ENCODE results near the gene CACNA1H.

The CACNA1H gene

DNA sequence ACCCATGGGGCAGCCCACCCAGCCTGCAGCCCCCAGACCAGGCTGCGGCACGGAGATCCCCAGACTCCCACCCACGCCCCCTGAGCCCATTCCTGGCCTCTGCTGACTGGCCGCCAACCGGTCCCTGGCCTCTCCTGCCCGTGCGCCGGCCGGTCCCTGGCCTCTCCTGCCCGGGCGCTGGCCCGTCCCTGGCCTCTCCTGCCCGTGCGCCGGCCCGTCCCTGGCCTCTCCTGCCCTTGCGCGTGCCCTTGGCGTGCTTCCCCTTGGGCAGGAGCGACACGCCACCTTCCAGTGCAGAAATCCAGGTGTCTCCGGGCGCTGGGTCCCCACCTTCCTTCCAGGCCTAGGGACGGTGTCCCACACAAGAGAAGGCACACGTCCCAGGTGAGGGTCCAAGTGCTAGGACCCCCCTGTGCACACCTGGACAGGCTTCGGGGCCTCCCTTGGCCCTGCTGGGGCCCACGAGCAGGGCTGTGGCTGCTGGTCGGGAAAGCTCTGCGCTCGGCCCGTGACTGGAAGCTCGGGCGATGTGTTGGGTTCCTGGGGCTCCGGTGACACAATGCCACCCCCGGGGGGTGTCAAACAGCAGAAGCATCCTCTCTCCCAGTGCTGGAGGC, 21.4 kb upstream of the CACNA1H start:
- no peaks in the 10 kb centered on the region for H3K27me3 ChIP-seq (replicated peaks; ENCODE audit: control insufficient read depth, insufficient read depth, low read length)
- DNase-seq (ENCODE audit: extremely low read depth, insufficient read length), result no peak
- no peak overlapping the region for H3K4me3 ChIP-seq (replicated peaks; ENCODE audit: low read depth, low read length)
- no peaks in the 10 kb centered on the region for H3K36me3 ChIP-seq (ENCODE audit: control insufficient read depth, insufficient read depth, low read length)
- TF ChIP-seq, protein P1, sequence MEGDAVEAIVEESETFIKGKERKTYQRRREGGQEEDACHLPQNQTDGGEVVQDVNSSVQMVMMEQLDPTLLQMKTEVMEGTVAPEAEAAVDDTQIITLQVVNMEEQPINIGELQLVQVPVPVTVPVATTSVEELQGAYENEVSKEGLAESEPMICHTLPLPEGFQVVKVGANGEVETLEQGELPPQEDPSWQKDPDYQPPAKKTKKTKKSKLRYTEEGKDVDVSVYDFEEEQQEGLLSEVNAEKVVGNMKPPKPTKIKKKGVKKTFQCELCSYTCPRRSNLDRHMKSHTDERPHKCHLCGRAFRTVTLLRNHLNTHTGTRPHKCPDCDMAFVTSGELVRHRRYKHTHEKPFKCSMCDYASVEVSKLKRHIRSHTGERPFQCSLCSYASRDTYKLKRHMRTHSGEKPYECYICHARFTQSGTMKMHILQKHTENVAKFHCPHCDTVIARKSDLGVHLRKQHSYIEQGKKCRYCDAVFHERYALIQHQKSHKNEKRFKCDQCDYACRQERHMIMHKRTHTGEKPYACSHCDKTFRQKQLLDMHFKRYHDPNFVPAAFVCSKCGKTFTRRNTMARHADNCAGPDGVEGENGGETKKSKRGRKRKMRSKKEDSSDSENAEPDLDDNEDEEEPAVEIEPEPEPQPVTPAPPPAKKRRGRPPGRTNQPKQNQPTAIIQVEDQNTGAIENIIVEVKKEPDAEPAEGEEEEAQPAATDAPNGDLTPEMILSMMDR (IDR thresholded peaks at IDR 0.05; ENCODE audit: insufficient read depth, low read length, poor library complexity, severe bottlenecking), result no peak

- Histone ChIP-seq H3K36me3 (ENCODE audit: control insufficient read depth, insufficient read depth, low read length) (no peaks in the 10 kb centered on the region), H3K4me3 (replicated peaks; ENCODE audit: low read depth, low read length) (no peak overlapping the region), H3K27me3 (replicated peaks; ENCODE audit: control insufficient read depth, insufficient read depth, low read length) (no peaks in the 10 kb centered on the region)
- TF ChIP-seq, protein P1 (IDR thresholded peaks at IDR 0.05; ENCODE audit: insufficient read depth, low read length, poor library complexity, severe bottlenecking), result no peak
- DNase-seq (ENCODE audit: extremely low read depth, insufficient read length), result no peak
Observed at GRCh38 chr16:1132431-1132830, 20.5 kb upstream of the CACNA1H start.

DNA sequence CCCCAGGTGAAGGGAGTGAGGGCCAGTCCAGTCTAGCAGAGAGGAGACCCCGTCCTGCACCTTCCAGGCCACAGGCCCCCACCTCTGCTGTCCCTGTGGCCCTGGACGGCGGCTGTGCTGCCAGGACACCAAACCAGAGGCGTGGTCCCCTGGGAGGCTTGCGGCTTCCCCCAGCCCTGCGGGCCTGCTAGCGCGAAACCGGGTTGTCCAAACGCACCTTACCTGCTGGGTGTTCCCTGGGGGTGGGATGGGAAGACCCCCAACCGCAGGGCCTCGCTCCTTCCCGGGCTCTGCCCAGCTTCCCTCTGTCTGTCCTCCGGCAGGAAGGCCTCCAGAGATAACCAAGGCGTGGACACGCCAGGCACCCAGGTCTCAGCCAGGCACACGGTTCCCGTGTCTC, 19.6 kb upstream of the CACNA1H start:
- Histone ChIP-seq H3K27me3 (replicated peaks; ENCODE audit: control insufficient read depth, insufficient read depth, low read length) (no peaks in the 10 kb centered on the region), H3K36me3 (ENCODE audit: control insufficient read depth, insufficient read depth, low read length) (no peaks in the 10 kb centered on the region), H3K4me3 (replicated peaks; ENCODE audit: low read depth, low read length) (no peak overlapping the region)
- TF ChIP-seq, protein P1 (IDR thresholded peaks at IDR 0.05; ENCODE audit: insufficient read depth, low read length, poor library complexity, severe bottlenecking), result no peak
- no peak for DNase-seq (ENCODE audit: extremely low read depth, insufficient read length)

- TF ChIP-seq, protein P1 (IDR thresholded peaks at IDR 0.05; ENCODE audit: insufficient read depth, low read length, poor library complexity, severe bottlenecking), result no peak
- Histone ChIP-seq H3K27me3 (replicated peaks; ENCODE audit: control insufficient read depth, insufficient read depth, low read length) (no peaks in the 10 kb centered on the region), H3K4me3 (replicated peaks; ENCODE audit: low read depth, low read length) (no peak overlapping the region), H3K36me3 (ENCODE audit: control insufficient read depth, insufficient read depth, low read length) (no peaks in the 10 kb centered on the region)
- DNase-seq (ENCODE audit: extremely low read depth, insufficient read length), result no peak
Observed at GRCh38 chr16:1133810-1134520, 18.9 kb upstream of the CACNA1H start.

DNA sequence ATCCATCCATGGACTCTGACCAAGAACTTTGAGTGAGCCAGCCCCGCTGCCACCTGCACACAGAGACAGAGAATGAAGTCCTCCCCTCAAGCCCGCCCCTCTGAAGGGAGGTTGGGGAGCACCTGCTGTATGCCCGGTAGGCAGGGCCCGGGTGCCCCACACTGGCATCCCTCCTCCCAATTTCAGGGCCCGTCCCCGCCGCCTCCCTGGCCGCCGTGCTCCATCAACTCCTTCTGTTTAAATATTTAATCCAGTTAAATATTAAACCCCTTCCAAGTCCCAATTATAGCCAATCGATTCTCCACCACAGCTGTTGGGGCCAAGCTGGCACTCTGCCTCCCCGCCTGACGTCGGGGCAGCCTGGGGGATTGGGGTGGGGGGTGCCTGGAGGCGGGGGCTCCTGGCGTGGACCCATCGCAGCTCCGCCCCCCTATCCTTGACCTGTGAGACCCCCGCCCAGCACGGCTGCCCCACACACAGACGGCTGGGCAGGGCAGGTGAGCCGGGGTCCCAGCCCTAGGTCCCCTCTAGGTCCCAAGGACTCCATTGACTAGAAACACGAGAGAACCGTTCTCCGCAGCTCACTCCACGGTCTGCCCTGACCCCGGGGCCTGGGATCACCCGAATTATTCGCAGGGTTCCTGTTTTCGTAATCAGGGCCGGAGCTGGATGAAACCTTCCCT, 18.0 kb upstream of the CACNA1H start:
- Histone ChIP-seq H3K27me3 (replicated peaks; ENCODE audit: control insufficient read depth, insufficient read depth, low read length) (no peaks in the 10 kb centered on the region), H3K36me3 (ENCODE audit: control insufficient read depth, insufficient read depth, low read length) (no peaks in the 10 kb centered on the region), H3K4me3 (replicated peaks; ENCODE audit: low read depth, low read length) (no peak overlapping the region)
- TF ChIP-seq, protein P1 (IDR thresholded peaks at IDR 0.05; ENCODE audit: insufficient read depth, low read length, poor library complexity, severe bottlenecking), result no peak
- no peak for DNase-seq (ENCODE audit: extremely low read depth, insufficient read length)

Measured in GM06990 (cell line).